ENCODE results near the gene HAUS1.
"Not testable (repeated sequence)": the region's sequence is repeated elsewhere in the genome, so short reads cannot be mapped to it uniquely, and the experiment has no call there.

Gene HAUS1

DNA sequence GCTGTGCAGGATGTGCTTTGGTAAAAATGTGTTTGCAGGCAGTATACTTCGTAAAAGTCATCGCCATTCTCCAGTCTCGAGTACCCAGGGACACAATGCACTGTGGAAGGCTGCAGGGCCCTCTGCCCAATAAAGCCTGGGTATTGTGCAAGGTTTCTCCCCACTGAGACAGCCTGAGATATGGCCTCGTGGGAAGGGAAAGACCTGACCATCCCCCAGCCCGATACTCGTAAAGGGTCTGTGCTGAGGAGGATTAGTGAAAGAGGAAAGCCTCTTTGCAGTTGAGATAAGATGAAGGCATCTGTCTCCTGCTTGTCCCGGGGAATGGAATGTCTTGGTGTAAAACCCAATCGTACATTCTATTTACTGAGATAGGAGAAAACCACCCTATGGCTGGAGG lies 15.7 kb upstream of the HAUS1 start:
- DNase-seq (ENCODE audit: low read depth in 2 of 2), result not testable (repeated sequence)

DNA sequence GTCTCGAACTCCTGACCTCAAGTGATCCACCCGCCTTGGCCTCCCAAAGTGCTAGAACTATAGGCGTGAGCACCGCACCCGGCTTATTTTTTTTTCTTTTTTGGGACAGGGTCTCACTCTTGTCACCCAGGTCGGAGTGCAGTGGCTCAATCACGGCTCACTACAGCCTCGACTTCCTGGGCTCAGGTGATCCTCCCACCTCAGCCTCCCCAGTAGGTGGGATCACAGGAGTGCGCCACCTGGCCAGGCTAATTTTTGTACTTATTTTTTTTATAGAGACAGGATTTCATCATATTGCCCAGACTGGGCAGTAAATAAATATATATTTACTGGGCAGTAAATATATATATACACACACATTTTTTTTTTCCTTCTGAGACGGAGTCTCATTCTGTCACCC lies 8.7 kb upstream of the HAUS1 start:
- DNase-seq (ENCODE audit: low read depth in 2 of 2), result no peak

DNA sequence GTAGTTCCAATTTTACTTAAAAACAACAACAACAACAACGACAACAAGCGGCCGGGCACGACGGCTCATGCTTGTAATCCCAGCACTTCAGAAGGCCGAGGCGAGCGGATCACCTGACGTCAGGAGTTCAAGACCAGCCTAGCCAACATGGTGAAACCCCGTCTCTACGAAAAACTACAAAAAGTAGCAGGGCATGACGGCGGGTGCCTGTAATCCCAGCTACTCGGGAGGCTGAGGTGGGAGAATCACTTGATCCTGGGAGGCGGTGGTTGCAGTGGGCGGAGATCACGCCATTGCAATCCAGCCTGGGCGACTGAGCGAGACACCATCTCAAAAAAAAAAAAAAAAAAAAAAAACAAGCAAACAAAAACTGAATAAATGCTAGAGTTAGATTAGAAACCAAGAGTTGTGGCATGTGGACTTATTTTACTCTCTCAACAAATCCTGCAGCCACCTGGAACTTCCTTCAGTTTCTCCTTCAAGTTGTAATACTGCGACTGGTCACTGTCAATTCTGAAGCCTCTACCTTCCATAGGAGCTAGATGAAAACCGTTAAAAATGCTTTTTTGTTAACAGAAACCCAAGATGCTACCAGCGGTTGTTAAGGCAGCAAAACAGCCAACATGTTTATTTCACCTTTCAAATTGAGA lies 7.4 kb upstream of the HAUS1 start:
- DNase-seq (ENCODE audit: low read depth in 2 of 2), result no peak

DNA sequence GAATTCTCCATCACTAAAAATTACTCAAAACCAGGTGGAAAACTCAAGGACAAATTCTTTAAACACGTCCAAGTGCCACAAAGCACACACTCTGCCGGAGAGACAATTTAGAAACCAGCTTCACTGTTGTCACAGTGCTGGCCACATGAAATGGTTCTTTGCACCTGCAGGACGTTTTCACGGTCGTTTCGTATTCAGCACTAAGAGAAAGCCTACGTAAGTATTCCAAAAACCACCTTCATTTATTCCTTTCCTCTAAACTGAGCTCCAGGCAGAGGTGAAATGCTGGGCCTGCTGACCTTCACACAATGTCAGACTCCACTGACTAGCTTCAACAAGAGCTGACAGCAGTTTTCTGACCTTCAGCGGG lies 6.8 kb upstream of the HAUS1 start:
- no peak for DNase-seq (ENCODE audit: low read depth in 2 of 2)

DNA sequence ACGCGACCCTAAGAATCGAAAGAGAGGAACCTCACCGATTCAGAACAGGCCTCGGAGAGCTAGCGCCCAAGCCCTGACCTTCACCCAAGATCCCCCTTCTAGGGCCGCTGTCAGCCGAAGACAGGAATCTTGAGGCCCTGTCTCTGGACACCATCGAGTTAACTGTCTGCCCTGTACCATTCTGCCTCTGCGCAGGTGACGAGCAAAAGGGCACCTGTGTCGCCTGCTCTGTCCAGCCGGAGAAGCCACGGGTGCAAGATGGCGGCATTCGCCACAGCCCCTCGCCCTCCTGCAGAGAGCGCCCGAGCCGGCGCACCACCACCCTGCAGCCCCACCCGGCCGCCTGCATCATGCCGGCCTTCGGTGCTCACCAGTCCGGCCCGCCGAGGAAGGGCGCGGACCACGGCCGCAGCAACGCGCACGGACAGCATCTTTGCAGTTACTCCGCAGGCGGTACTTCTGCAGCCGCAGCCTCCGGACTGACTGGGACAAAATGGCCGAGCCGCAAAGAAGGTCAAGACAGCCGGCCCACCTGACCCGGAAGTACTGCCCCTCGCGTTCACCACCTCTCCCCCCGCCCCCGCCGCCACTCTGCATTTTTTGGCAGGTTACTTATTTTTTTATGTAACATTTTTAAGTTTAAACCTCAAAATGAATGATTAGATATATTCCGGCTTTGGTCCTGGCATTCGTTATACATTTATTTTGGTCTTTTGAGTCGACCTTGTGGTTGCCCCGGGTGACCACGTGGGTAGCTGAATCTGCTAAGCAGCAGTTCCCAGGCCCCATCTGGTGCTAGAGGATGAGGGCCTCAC lies 6.2 kb upstream of the HAUS1 start, which contains the start of gene ATP5F1A:
TSS of gene ATP5F1A (minus strand) at position 496 of the 815 bp plus-strand sequence. CDS start at position 431, 65 bp downstream.
- DNase-seq (ENCODE audit: low read depth in 2 of 2), result peak; percentile 57 to 60

DNA sequence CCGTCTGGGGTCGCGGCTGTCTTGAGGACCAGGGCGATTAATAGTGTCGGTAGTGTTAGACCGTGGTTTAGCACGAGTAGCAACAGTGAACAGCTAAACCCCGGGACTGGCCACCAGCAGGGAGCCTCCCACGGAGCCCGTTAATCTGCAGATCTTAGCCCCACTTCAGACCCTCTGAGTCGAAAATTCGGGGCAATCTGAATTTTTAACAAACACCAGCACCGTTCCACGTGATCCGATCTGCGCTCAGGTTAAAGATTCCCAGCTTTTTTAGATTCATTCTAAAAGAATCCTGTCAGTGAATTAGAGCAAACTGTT lies 5.6 kb upstream of the HAUS1 start:
- DNase-seq (ENCODE audit: low read depth in 2 of 2), result no peak

DNA sequence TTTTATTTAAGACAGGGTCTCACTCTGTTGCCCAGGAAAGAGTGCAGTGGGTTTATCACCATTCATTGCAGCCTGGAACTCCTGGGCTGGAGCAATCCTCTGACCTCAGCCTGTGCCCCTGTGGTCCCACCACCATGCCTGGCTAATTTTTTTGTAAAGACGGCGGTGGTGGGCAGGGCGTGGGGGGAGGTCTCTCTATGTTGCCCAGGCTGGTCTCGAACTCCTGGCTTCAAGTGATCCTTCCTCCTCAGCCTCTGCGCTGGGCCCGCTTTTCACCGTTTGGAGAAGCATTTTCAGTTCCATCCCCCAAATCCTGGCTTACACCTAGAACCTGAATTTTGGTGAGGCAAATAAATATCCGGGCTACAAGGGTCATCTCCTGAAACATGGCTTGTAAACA lies 4.7 kb upstream of the HAUS1 start:
- DNase-seq (ENCODE audit: low read depth in 2 of 2), result no peak

DNA sequence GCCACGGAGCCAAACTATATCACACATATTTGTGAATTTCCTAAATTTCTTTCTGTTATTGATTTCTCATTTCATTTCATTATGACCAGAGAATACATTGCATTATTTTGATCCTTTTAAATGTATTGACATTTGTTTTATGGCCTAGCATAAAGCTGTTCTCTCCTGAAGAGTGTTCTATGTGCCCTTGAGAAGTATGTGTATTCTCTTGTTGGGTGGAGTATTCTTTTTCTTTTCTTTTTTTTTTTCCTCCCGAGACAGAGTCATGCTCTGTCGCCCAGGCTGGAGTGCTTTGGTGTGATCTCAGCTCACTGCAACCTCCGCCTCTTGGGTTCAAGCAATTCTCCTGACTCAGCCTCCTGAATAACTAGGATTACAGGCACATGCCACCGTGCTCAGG lies 5.2 kb downstream of the HAUS1 start:
- DNase-seq (ENCODE audit: low read depth in 2 of 2), result no peak

DNA sequence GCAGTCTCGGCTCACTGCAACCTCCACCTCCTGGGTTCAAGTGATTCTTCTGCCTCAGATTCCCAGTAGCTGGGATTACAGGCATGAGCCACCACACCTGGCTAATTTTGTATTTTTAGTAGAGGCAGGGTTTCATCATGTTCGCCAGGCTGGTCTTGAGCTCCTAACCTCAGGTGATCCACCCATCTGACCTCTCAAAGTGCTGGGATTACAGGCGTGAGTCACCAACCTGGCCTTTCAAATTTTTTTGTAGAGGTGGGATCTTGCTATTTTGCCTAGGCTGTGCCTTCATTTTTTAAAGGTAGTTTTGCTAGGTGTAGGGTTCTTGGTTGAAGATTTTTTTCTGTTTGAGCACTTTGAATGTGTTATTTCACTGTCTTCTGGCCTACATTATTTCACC lies 6.2 kb downstream of the HAUS1 start:
- DNase-seq (ENCODE audit: low read depth in 2 of 2), result no peak

DNA sequence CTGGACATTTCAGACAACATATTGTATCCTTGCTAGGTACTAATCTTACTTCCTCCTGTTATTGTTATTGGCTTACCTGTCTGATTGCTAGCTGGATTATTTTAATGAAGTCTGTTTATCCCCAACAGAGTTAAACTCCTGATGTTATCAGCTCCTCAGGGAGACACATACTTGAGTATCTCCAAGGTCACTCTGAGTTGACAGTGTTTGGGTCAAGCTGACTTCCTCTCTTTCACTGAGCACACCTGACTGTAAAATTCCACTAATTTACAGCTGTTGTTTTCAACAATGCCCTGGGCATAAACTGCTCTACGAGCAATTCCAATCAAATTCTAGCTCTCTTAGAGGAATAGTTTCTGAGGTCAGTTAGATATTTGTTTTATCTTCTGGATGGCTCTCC lies 9.6 kb downstream of the HAUS1 start:
- no peak for DNase-seq (ENCODE audit: low read depth in 2 of 2)

DNA sequence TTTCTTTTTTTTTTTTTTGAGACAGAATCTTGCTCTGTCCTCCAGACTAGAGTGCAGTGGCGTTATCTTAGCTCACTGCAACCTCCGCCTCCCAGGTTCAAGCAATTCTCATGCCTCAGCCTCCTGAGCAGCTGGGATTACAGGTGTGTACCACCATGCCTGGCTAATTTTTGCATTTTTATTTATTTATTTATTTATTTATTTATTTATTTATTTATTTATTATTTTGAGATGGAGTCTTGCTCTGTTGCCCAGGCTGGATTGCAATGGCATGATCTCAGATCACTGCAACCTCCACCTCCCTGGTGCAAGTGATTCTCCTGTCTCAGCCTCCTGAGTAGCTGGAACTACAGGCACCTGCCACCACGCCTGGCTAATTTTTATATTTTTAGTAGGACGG lies 22.4 kb downstream of the HAUS1 start:
- DNase-seq (ENCODE audit: low read depth in 2 of 2), result not testable (repeated sequence)

DNA sequence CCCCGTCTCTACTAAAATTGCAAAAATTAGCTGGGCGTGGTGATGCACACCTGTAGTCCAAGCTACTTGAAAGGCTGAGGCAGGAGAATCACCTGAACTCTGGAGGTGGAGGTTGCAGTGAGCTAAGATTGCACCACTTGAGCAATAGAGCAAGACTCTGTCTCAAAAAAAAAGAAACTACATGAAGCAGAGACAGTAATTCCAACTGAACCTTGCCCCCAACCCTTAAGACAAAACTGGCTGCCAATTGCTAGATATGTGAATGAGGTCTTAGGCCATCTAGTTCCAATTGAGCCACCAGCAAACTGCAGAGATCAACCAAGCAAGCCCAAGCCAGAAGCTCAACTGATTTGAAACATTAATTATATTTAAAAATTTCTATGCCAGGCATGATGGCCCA lies 25.9 kb downstream of the HAUS1 start:
- DNase-seq (ENCODE audit: low read depth in 2 of 2), result no peak

DNA sequence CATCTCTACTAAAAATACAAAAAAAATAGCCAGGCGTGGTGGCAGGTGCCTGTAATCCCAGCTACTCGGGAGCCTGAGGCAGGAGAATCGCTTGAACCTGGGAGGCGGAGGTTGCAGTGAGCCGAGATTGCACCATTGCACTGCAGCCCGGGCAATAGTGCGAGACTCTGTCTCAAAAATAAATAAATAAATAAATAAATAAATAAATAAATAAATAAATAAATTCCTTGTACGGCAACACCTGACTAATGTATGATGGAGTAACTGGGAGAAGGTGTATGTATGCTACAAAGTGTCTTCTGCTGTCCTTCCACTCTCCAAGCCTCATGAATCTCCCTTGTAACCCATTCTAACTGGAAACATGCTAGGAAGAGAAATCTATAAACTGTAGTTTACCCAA lies 26.4 kb downstream of the HAUS1 start:
- DNase-seq (ENCODE audit: low read depth in 2 of 2), result not testable (repeated sequence)

DNA sequence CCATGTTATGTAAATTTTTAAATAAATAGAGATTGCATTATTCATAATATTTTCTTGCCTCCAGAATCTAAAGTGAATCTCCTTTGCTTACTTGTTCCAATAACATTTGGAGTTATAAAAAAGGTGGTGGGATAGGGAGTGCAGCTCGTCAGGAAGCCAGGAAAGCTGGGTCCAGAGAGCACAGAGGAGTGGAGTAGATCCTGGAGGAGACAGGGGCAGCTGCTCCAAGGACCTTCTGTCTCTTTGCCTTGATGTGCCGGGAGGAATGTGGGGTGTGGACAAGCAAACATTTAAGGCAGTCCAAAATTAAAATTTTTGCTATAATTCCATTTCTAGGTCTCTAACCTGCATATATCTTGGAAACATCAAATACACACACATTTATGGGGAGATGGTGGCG lies 29.3 kb downstream of the HAUS1 start:
- no peak for DNase-seq (ENCODE audit: low read depth in 2 of 2)

DNA sequence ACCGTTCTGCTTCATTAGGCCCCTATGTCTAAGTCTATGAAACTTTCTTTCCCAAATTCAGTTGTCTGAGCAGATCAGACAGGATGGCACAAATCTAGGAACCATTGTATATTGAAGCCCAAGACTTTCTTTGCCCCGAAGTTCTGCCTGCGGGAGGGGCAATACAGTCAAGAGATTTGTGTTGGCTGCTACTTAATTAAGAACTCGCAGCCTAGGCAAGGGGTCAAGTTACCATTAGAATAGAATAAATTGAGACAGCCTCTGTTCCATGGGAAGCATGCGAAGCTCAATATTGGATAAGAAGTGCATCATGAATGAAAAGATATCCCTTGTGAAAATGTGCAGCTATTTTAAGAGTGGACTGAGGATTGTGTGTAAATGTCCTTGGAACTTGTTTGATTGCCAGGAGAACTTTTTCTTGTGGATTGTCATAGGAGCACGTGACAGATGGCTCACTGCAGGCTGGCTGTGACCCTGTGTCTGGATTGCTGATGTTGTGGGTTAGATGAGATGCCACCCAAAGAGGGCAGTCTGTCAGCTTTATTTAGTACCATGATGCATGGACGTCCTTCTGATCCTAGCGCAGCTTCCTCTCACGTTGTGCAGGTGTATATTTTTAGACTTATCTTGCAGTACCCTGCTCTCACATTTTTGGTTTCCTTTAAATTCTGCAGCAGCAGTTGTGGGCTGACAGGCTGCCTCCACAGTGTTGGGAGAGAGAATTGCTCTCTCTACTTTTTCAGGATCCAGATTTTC lies 30.9 kb downstream of the HAUS1 start:
- no peak for DNase-seq (ENCODE audit: low read depth in 2 of 2)

DNA sequence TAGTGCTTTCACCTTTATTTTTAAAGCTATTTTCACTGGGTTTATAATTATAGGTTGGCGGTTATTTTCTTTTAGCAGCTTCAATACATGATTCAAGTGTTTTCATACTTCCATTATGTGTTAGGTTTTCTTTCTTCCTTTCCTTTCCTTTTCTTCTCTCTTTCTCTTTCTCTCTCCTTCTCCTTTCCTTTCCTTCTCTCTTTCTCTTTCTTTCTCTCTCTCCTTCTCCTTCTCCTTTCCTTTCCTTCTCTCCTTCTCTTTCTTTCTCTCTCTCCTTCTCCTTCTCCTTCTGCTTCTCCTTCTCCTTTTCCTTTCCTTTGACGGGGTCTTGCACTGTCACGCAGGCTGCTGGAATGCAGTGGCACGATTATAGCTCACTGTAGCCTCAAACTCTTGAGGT lies 36.0 kb downstream of the HAUS1 start:
- DNase-seq (ENCODE audit: low read depth in 2 of 2), result no peak

DNA sequence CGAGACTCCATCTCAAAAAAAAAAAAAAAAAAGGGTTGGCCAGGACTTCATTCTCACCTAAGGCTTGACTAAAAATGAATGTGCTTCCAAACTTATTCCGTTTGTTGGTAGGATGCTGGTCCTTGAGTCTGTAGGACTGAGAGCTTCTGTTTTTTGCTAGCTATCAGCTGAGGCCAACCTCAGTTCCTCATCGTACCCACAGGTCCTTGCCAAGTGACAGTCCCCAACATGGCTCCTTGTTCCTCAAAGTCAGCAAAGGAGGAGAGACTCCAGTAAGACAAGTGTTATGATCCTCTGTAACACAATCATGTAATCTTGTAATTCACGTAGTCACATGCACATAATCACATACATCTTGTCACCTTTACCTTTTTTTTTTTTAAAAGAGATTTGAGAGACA lies 37.0 kb downstream of the HAUS1 start:
- no peak for DNase-seq (ENCODE audit: low read depth in 2 of 2)

DNA sequence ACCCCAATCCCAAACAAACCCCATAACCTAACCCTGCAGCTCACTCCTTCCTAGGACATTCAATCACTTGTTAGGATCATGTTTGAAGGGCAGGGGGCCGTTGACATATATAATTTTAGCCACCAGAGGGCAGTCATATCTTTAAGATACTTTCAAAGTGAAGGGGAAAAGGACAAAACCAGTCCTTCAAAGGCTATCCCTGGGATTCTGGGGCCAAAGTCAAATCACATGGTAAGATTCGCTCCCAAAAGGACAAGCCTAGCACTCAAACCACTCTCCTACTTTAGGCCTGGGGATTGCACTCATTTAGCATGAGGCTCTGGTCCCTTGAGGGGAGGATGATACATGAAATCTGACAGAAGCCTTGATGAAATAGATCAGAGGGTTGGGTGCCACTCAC lies 44.6 kb downstream of the HAUS1 start:
- DNase-seq (ENCODE audit: low read depth in 2 of 2), result no peak

DNA sequence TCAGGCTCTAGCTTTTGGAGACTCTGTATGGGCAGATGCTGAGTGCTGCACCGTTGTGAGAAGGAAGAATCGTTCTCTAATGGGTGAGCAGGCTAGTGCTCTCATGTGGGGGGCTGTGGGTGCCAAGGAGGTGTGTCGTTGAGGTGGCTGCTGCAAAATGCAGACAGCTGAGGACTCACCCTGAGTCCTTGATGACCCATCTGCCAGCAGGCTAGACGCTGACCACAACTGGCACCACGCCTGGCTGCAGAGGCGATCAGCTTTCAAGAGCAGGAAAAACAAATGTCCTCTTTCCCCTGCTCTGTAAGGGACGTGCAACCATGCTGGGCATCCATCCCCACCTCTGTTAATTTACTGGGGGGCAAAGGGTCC lies 48.2 kb downstream of the HAUS1 start:
- DNase-seq (ENCODE audit: low read depth in 2 of 2), result no peak

DNA sequence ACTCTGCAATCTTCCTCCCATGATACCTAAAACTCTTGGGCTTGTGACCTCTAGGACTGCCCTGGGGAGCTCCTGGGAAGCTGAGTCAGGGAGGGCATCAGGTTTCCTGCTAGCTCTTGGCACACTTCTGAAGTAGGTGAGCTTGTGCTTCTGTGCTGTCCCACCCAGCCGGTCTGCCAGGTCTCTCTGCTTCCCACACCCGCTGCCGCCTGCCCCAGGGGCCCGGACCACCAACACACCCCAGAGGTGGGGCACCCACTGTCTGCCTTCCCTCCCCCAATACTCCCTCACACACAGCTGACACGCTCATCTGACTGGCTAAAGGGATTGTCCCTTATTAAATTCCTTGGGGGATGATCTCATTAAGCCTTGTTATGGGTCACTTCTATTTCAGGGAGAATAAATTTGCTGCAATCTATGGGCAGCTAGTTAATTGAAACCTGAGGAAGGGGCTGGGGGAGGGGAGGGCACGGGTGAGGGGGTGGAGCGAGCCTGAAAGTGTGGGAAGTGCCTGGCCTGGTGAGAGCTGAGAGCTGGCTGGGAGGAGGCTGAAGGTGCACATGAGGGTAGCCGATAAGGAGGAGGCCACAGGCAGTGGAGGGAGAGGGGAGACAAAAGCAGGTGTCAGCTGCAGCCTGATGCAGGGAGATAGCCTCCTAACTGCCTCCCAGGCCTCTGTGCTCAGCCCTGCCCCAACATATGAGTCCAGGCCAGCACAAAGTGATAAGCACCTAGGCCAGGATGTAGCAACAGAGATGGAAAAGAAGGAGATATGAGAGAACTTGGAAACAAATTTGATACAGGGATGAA lies 48.8 kb downstream of the HAUS1 start:
- DNase-seq (ENCODE audit: low read depth in 2 of 2), result no peak

DNA sequence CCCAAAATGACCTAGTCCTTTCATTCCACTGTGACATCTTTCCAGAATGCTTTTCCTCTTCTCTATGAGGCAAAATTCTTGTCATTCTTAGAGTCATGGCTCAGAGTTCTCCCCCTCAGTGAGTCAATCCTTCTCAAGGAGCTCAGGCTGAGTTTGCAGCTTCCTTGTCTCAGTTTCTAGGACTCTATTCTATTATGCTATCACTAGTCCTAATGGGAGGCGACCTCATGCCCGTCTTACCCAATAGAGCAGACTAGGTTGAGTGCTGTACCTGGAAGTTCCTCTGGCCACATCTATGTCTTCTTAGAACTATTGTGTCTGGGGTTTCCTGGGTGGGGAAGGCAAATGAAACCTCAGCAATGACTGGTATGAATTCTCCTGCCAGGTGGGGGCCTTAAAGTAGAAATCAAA lies 51.5 kb downstream of the HAUS1 start:
- DNase-seq (ENCODE audit: low read depth in 2 of 2), result peak; percentile 76 to 77

DNA sequence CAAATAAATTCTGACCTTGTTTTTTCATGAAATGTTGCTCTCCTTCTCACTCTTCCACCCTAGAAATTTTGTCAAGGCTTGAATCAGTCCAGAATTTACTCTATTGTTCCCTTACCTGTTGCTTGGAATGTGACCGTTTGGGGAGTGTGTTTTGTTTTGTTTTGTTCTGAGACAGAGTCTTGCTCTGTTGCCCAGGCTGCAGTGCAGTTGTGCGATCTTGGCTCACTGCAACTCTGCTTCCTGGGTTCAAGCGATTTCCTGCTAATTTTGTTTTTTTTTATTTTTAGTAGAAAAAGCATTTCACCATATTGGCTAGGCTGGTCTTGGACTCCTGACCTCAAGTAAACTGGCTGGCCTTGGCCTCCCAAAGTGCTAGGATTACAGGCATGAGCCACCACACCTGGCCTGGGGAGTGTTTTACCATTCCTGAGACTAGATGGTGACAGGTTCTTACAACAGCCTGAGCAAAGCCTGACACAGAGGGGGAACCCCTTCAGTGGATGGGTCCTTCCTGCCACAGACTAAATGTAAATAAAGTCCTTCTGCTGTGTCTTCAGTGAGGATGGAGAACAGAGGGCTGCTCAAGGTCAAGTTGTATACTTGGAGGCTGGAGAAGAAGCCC lies 52.0 kb downstream of the HAUS1 start:
- no peak for DNase-seq (ENCODE audit: low read depth in 2 of 2)

All from fibroblast of skin of left quadriceps (primary cell).